Uterus (tissue), 4 donors: ENCODE results near the gene RPS19BP1. TPM values are rescaled to one million over a fixed set of nuclear protein-coding genes. Genes with fewer than 3 reads are reported as not detected.
A peak's percentile ranks its signal among the peaks of the same experiment; 100 is the strongest.

ENCODE experiments used
- DNase-seq, 2 donors: peaks; one replicate each; pipeline ENCODE4 v3.0.0-alpha.2; 2019 to 2020
- H3K27ac ChIP-seq, 2 donors: fragments of 200-600 bp; sonication (generic); 1 replicate in 1 of 2; 2 replicates in 1 of 2; pipeline ENCODE4 v1.5.1; 2016 to 2018
- H3K27me3 ChIP-seq, 2 donors: fragments of 200-600 bp; sonication (generic); one replicate each; pipeline ENCODE4 v1.5.1; 2018 to 2019; ENCODE audit warnings: control low read depth in 1 of 2
- H3K36me3 ChIP-seq, 2 donors: fragments of 200-600 bp; sonication (generic); one replicate each; pipeline ENCODE4 v1.5.1; 2019; ENCODE audit warnings: control low read depth in 1 of 2
- H3K4me1 ChIP-seq, 2 donors: fragments of 200-600 bp; sonication (generic); one replicate each; pipeline ENCODE4 v1.5.1; 2018 to 2019; ENCODE audit warnings: control low read depth in 1 of 2
- H3K4me3 ChIP-seq, 2 donors: fragments of 200-600 bp; sonication (generic); 1 replicate in 1 of 2; 2 replicates in 1 of 2; pipeline ENCODE4 v1.5.1; 2018 to 2019; ENCODE audit warnings: mild to moderate bottlenecking in 1 of 2
- H3K9me3 ChIP-seq, 2 donors: fragments of 200-600 bp; sonication (generic); one replicate each; pipeline ENCODE4 v1.5.1; 2019; ENCODE audit warnings: control low read depth in 1 of 2
- POLR2A ChIP-seq, 2 donors: fragments of 450-650 bp; IDR thresholded peaks; one replicate each; pipeline ENCODE4 v1.6.1; 2016; ENCODE audit warnings: antibody characterized with exemption in 2 of 2, mild to moderate bottlenecking in 1 of 2, moderate library complexity in 1 of 2
- intact Hi-C: fragments of 100-400 bp; cut with DNase I; formaldehyde crosslinking; loops from one replicate; pipeline ENCODE4 v1.15.1; 2023; ENCODE audit warnings: low total_unique reads
- total RNA-seq, 4 donors: library from RNA; depleted of rRNA in 3 of 4; stranded (reverse); fragments of >200 nt in 3 of 4; gene quantifications; one replicate each; pipeline versions ENCODE4 v1.1.0 to v1.2.4, GENCODE V29; 2014 to 2023
- TF ChIP-seq, protein P1 (sequence below), 4 experiments: fragments of 200-600 bp in 2 of 4; fragments of 450-650 bp in 2 of 4; sonication (generic) in 2 of 4; IDR thresholded peaks; one replicate each; pipeline ENCODE4 v1.5.1; 2016 to 2019; ENCODE audit warnings: antibody characterized with exemption in 4 of 4, mild to moderate bottlenecking in 2 of 4, moderate library complexity in 1 of 4
- donor health status: DM: yes; HTN: yes; CAD: no.

The RPS19BP1 gene, protein sequence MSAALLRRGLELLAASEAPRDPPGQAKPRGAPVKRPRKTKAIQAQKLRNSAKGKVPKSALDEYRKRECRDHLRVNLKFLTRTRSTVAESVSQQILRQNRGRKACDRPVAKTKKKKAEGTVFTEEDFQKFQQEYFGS
- 100 to 1,000 TPM in 1 of 4 donors, 10 to 100 TPM in 3; 24.5 to 125 (median 50.7) TPM for total RNA-seq

DNA sequence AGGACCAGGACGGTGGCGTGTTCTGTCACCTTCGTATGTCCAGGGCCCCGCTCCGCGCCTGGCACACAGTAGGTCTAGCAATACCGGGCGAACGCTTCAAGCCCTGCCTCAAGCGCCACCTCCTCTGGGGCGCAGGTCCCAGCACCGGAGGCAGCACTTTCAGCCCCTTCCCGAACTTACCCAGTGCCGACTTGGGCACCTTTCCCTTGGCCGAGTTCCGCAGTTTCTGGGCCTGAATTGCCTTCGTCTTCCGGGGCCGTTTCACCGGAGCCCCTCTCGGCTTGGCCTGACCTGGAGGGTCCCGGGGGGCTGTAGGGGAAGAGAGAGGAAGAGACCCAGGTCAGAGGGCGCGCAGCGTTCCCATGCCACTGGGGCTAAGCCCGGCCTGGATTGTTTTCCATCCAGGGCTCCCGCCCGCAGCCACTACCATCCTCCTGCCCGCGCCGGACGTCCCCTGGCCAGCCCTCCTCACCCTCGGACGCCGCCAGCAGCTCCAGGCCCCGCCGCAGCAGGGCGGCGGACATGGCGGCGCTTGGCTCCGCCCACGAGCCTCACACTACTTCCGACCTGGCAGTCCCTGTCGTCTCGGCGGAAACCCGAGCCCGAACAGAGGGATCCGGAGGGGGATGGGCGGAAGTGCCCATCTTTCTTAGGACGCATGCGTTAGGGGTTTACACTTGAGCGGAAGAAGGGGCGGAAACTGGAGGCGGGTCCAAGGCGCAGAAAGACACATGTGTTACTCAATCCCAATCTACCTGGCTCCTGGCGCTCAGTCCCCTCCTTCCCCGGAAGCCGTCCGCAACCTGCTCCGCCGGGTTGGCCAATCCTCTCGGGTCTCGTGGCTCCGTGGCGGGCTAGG lies at the start of gene RPS19BP1:
TSS of gene RPS19BP1 (minus strand) at position 534 of the 859 bp plus-strand sequence. CDS start at position 524, 10 bp downstream.
- Histone ChIP-seq H3K4me3 (peak within 1 kb of the TSS; percentile 79 to 96), H3K27ac (peak within 1 kb of the TSS; percentile 83 to 96), H3K27me3 (no peaks in the 10 kb centered on the region), H3K36me3 (no peaks in the 10 kb centered on the region), H3K9me3 (no peaks in the 10 kb centered on the region), H3K4me1 (peaks cover 8 to 35% of the 10 kb centered on the region in 2 donors)
- intact Hi-C loops, result no loop called here
- TF ChIP-seq POLR2A (IDR thresholded peaks at IDR 0.05), result peak; percentile 62 to 87
- TF ChIP-seq, protein P1, sequence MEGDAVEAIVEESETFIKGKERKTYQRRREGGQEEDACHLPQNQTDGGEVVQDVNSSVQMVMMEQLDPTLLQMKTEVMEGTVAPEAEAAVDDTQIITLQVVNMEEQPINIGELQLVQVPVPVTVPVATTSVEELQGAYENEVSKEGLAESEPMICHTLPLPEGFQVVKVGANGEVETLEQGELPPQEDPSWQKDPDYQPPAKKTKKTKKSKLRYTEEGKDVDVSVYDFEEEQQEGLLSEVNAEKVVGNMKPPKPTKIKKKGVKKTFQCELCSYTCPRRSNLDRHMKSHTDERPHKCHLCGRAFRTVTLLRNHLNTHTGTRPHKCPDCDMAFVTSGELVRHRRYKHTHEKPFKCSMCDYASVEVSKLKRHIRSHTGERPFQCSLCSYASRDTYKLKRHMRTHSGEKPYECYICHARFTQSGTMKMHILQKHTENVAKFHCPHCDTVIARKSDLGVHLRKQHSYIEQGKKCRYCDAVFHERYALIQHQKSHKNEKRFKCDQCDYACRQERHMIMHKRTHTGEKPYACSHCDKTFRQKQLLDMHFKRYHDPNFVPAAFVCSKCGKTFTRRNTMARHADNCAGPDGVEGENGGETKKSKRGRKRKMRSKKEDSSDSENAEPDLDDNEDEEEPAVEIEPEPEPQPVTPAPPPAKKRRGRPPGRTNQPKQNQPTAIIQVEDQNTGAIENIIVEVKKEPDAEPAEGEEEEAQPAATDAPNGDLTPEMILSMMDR (IDR thresholded peaks at IDR 0.05), result peak in 3 of 4 experiments; percentile 15 to 36 (median 19)
- peak; percentile 100 for DNase-seq

DNA sequence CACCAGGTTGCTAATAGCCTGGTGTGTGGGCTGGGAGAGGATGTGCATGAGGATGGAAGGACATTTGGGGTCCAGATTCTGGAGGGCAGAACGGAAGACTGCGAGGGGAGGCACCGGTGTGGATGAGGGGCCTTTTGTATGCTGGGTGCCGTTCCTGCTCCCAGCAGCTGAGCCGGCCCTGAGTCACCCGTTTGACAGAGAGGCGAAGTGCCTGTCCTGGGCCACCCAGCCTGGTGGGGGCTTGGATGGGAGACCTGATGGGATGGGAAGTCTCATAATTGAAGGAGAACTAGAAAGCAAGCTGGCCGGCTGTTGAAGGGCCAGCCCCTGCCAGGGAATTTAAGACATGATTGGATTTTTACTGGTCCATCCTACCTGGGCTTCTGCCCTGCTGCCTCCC lies 48.8 kb upstream of the RPS19BP1 start:
- no peak overlapping the region for H3K4me3 ChIP-seq
- intact Hi-C loops, result no loop called here
- no peak overlapping the region for H3K27ac ChIP-seq
- H3K9me3 ChIP-seq, result no peaks in the 10 kb centered on the region
- TF ChIP-seq POLR2A (IDR thresholded peaks at IDR 0.05), result no peak
- TF ChIP-seq, protein P1 (IDR thresholded peaks at IDR 0.05), result no peak
- no peaks in the 10 kb centered on the region for H3K36me3 ChIP-seq
- H3K4me1 ChIP-seq, result no peaks in the 10 kb centered on the region
- no peak for DNase-seq
- H3K27me3 ChIP-seq, result no peaks in the 10 kb centered on the region

DNA sequence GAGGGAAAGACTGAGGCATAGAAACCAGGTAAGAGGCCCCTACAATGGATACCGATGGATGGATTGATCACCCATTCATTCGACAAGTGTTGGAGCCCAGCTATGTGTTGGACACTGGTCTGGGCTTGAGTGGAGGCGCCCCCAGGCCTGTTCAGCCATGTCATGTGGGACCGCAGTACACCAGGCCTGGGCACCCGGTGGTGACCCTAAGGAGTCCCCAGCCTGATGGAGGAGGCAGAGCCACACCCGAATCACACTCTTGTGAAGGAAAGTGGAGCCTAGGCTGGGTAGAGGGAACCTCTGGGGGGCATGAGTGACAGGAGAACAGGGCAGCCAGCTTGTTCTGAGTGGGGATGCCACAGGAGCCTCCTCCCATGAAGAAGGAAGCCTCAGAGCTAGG lies 48.2 kb upstream of the RPS19BP1 start:
- H3K36me3 ChIP-seq, result no peaks in the 10 kb centered on the region
- DNase-seq, result no peak
- no peaks in the 10 kb centered on the region for H3K9me3 ChIP-seq
- H3K4me1 ChIP-seq, result no peaks in the 10 kb centered on the region
- intact Hi-C loops, result no loop called here
- no peaks in the 10 kb centered on the region for H3K27me3 ChIP-seq
- no peak overlapping the region for H3K4me3 ChIP-seq
- TF ChIP-seq, protein P1 (IDR thresholded peaks at IDR 0.05), result no peak
- no peak for TF ChIP-seq POLR2A (IDR thresholded peaks at IDR 0.05)
- no peak overlapping the region for H3K27ac ChIP-seq

DNA sequence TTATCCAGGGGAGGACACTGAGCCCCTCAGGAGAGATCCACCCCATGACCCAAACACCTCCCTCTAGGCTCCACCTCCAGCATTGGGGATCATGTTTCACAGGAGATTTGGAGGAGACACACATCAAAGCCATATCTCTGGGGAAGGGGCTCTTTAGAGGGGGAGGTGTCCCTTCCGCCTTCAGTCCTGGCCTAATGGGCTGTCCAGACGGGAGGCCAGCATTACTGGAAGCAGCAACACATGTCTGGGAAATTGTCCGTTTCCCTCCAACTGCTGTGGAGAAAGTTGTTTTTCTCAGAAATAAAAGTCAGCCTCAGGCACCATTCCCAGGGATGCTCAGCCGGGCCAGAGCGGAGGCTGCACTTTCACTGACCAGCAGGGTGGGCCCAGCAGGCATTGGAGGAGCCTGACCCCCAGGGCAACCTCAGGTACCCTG lies 47.5 kb upstream of the RPS19BP1 start:
- no peak for DNase-seq
- H3K36me3 ChIP-seq, result no peaks in the 10 kb centered on the region
- H3K27ac ChIP-seq, result no peak overlapping the region
- H3K27me3 ChIP-seq, result no peaks in the 10 kb centered on the region
- no peak overlapping the region for H3K4me3 ChIP-seq
- TF ChIP-seq POLR2A (IDR thresholded peaks at IDR 0.05), result no peak
- TF ChIP-seq, protein P1 (IDR thresholded peaks at IDR 0.05), result no peak
- H3K4me1 ChIP-seq, result no peaks in the 10 kb centered on the region
- no peaks in the 10 kb centered on the region for H3K9me3 ChIP-seq
- intact Hi-C loops, result no loop called here

DNA sequence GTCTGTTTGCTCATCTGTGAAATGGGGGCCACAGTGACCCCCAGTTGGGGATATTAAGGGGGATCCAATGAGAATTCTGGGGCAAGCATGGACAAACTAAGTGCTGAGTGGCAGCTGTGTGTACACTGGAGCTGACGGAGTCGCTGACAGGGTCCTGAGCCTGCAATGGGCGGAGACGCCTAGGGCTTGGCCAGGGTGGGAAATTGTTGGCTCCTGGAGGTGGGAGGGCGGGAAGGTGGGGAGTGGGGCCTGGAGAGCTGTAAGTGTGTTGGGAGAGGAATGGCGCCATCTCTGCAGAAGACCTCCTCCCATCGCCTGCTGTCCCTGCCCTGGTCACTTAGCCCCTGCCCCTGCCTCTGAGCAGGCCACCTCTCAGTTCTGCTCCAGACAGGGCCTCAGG lies 45.4 kb upstream of the RPS19BP1 start:
- Histone ChIP-seq H3K4me3 (no peak overlapping the region), H3K27ac (no peak overlapping the region), H3K4me1 (no peaks in the 10 kb centered on the region), H3K27me3 (no peaks in the 10 kb centered on the region), H3K9me3 (no peaks in the 10 kb centered on the region), H3K36me3 (no peaks in the 10 kb centered on the region)
- no peak for DNase-seq
- TF ChIP-seq, protein P1 (IDR thresholded peaks at IDR 0.05), result no peak
- TF ChIP-seq POLR2A (IDR thresholded peaks at IDR 0.05), result no peak
- intact Hi-C loops, result no loop called here
